Neutrophil (primary cell): ENCODE data around the gene MYO6.

ENCODE experiments used
- H3K27ac ChIP-seq: fragments of 200-600 bp; sonication (generic); 2 replicates; pipeline ENCODE4 v1.5.1; 2016; ENCODE audit warnings: mild to moderate bottlenecking, moderate library complexity
- H3K27me3 ChIP-seq: fragments of 200-600 bp; sonication (generic); 2 replicates; pipeline ENCODE4 v1.6.0; 2016; ENCODE audit warnings: mild to moderate bottlenecking
- H3K36me3 ChIP-seq: fragments of 200-600 bp; sonication (generic); 2 replicates; pipeline ENCODE4 v1.5.1; 2017
- H3K4me1 ChIP-seq, 2 experiments: fragments of 200-600 bp in 1 of 2; sonication (generic) in 1 of 2; 1 replicate in 1 of 2; 2 replicates in 1 of 2; pipeline versions ENCODE4 v1.5.1 to v1.6.1; 2013 to 2016; ENCODE audit warnings: low read depth in 1 of 2, low read length in 1 of 2, mild to moderate bottlenecking in 1 of 2, moderate library complexity in 1 of 2; ENCODE audit not compliant: control insufficient read depth in 1 of 2, insufficient read depth in 1 of 2
- H3K4me3 ChIP-seq, 2 experiments: fragments of 200-600 bp in 1 of 2; sonication (generic) in 1 of 2; 1 replicate in 1 of 2; 2 replicates in 1 of 2; pipeline ENCODE4 v1.5.1; 2013 to 2016; ENCODE audit warnings: low read depth in 1 of 2, low read length in 1 of 2, mild to moderate bottlenecking in 1 of 2, moderate library complexity in 1 of 2
- H3K9me3 ChIP-seq: fragments of 200-600 bp; sonication (generic); 2 replicates; pipeline ENCODE4 v1.5.1; 2016
- CTCF ChIP-seq: fragments of 200-600 bp; sonication (generic); IDR thresholded peaks from 2 replicates; pipeline ENCODE4 v1.5.1; 2016; ENCODE audit warnings: antibody characterized with exemption

Gene MYO6

GRCh38 chr6:75874224-75874623 lies 125.2 kb downstream of the MYO6 start:
- H3K36me3 ChIP-seq, result no peaks in the 10 kb centered on the region
- no peak overlapping the region for H3K4me3 ChIP-seq
- H3K4me1 ChIP-seq, result no peaks in the 10 kb centered on the region
- H3K9me3 ChIP-seq, result no peaks in the 10 kb centered on the region
- no peaks in the 10 kb centered on the region for H3K27me3 ChIP-seq
- TF ChIP-seq CTCF, result no peak
- no peak overlapping the region for H3K27ac ChIP-seq

GRCh38 chr6:75876152-75876551 lies 127.1 kb downstream of the MYO6 start:
- no peaks in the 10 kb centered on the region for H3K36me3 ChIP-seq
- no peak for TF ChIP-seq CTCF
- H3K4me1 ChIP-seq, result no peaks in the 10 kb centered on the region
- no peaks in the 10 kb centered on the region for H3K9me3 ChIP-seq
- no peak overlapping the region for H3K27ac ChIP-seq
- no peak overlapping the region for H3K4me3 ChIP-seq
- no peaks in the 10 kb centered on the region for H3K27me3 ChIP-seq

- no peak overlapping the region for H3K27ac ChIP-seq
- TF ChIP-seq CTCF, result no peak
- H3K9me3 ChIP-seq, result no peaks in the 10 kb centered on the region
- H3K4me1 ChIP-seq, result no peaks in the 10 kb centered on the region
- no peaks in the 10 kb centered on the region for H3K27me3 ChIP-seq
- no peaks in the 10 kb centered on the region for H3K36me3 ChIP-seq
- no peak overlapping the region for H3K4me3 ChIP-seq
Observed at GRCh38 chr6:75880305-75880704, 131.3 kb downstream of the MYO6 start.

- H3K27me3 ChIP-seq, result no peaks in the 10 kb centered on the region
- H3K36me3 ChIP-seq, result no peaks in the 10 kb centered on the region
- H3K9me3 ChIP-seq, result no peaks in the 10 kb centered on the region
- TF ChIP-seq CTCF, result no peak
- no peak overlapping the region for H3K27ac ChIP-seq
- no peaks in the 10 kb centered on the region for H3K4me1 ChIP-seq
- H3K4me3 ChIP-seq, result no peak overlapping the region
Observed at GRCh38 chr6:75882734-75883133, 133.7 kb downstream of the MYO6 start.

GRCh38 chr6:75884822-75885221 lies 135.8 kb downstream of the MYO6 start:
- no peak overlapping the region for H3K27ac ChIP-seq
- TF ChIP-seq CTCF, result no peak
- no peaks in the 10 kb centered on the region for H3K27me3 ChIP-seq
- H3K36me3 ChIP-seq, result no peaks in the 10 kb centered on the region
- H3K4me3 ChIP-seq, result no peak overlapping the region
- no peaks in the 10 kb centered on the region for H3K4me1 ChIP-seq
- no peaks in the 10 kb centered on the region for H3K9me3 ChIP-seq

- Histone ChIP-seq H3K27me3 (no peaks in the 10 kb centered on the region), H3K4me1 (no peaks in the 10 kb centered on the region), H3K36me3 (no peaks in the 10 kb centered on the region), H3K27ac (no peak overlapping the region), H3K4me3 (no peak overlapping the region), H3K9me3 (no peaks in the 10 kb centered on the region)
- TF ChIP-seq CTCF, result no peak
Observed at GRCh38 chr6:75892384-75892783, 143.3 kb downstream of the MYO6 start.
